GM23338 (cell line): ENCODE results near the gene KLC4. TPM values are rescaled to one million over a fixed set of nuclear protein-coding genes. Genes with fewer than 3 reads are reported as not detected.

Source experiments
- ATAC-seq: fragments of 200-7000 bp; cut with Tn5 transposase; 3 replicates; pipeline ENCODE4 v1.9.1; 2020
- DNase-seq: peaks from one replicate; pipeline ENCODE4 v3.0.0-alpha.2; 2015; ENCODE audit warnings: low spot score
- H2AFZ ChIP-seq: fragments of 200-600 bp; sonication (generic); 2 replicates; pipeline ENCODE4 v1.8.0; 2016; ENCODE audit warnings: antibody characterized with exemption, mild to moderate bottlenecking, moderate library complexity
- H3F3A ChIP-seq: fragments of 200-600 bp; sonication (generic); replicated peaks from 2 replicates; pipeline ENCODE4 v1.8.0; 2017; ENCODE audit warnings: antibody characterized with exemption, mixed run types, low read depth
- H3K27ac ChIP-seq: fragments of 200-600 bp; sonication (generic); 2 replicates; pipeline ENCODE4 v1.6.1; 2016; ENCODE audit warnings: low read depth
- H3K27me3 ChIP-seq: fragments of 200-600 bp; sonication (generic); 2 replicates; pipeline ENCODE4 v1.8.0; 2016; ENCODE audit warnings: mild to moderate bottlenecking, mixed run types, moderate library complexity; ENCODE audit not compliant: insufficient read depth
- H3K36me3 ChIP-seq: fragments of 200-600 bp; sonication (generic); 2 replicates; pipeline ENCODE4 v1.8.0; 2016; ENCODE audit warnings: mild to moderate bottlenecking; ENCODE audit not compliant: insufficient read depth
- H3K4me1 ChIP-seq: fragments of 200-600 bp; sonication (generic); 2 replicates; pipeline ENCODE4 v1.8.0; 2016; ENCODE audit warnings: mild to moderate bottlenecking, moderate library complexity; ENCODE audit not compliant: insufficient read depth
- H3K4me2 ChIP-seq: fragments of 200-600 bp; sonication (generic); 2 replicates; pipeline ENCODE4 v1.7.1; 2017; ENCODE audit warnings: mixed run types
- H3K4me3 ChIP-seq: fragments of 200-600 bp; sonication (generic); 2 replicates; pipeline ENCODE4 v1.6.1; 2016; ENCODE audit warnings: mixed run types
- H3K79me2 ChIP-seq: fragments of 200-600 bp; sonication (generic); replicated peaks from 2 replicates; pipeline ENCODE4 v1.8.0; 2017; ENCODE audit warnings: mild to moderate bottlenecking; ENCODE audit not compliant: insufficient read depth
- H3K9me2 ChIP-seq: fragments of 200-600 bp; sonication (generic); 2 replicates; pipeline ENCODE4 v1.8.0; 2017; ENCODE audit not compliant: insufficient read depth
- H4K20me1 ChIP-seq: fragments of 200-600 bp; sonication (generic); replicated peaks from 2 replicates; pipeline ENCODE4 v1.8.0; 2017; ENCODE audit warnings: mild to moderate bottlenecking; ENCODE audit not compliant: insufficient read depth
- H3K27ac Mint-ChIP-seq: 2 replicates; pipeline ENCODE4 v1.8.0; 2020; ENCODE audit warnings: inconsistent platforms, mild to moderate bottlenecking, moderate library complexity, mixed read lengths
- H3K27me3 Mint-ChIP-seq: 3 replicates; pipeline ENCODE4 v1.8.0; 2022; ENCODE audit warnings: low read depth, mild to moderate bottlenecking, moderate library complexity, mixed read lengths, inconsistent platforms; ENCODE audit not compliant: insufficient read depth, poor library complexity
- H3K36me3 Mint-ChIP-seq: 3 replicates; pipeline ENCODE4 v1.8.0; 2021; ENCODE audit warnings: low read depth, mild to moderate bottlenecking, inconsistent platforms, moderate library complexity, mixed read lengths
- H3K4me1 Mint-ChIP-seq: 3 replicates; pipeline ENCODE4 v1.8.0; 2020; ENCODE audit warnings: mild to moderate bottlenecking, inconsistent platforms, mixed read lengths
- H3K4me3 Mint-ChIP-seq: 3 replicates; pipeline ENCODE4 v1.8.0; 2021; ENCODE audit warnings: moderate library complexity, mild to moderate bottlenecking, inconsistent platforms, mixed read lengths
- H3K9me3 Mint-ChIP-seq: 3 replicates; pipeline ENCODE4 v1.8.0; 2020; ENCODE audit warnings: moderate library complexity, mild to moderate bottlenecking, inconsistent platforms, mixed read lengths
- CREB1 ChIP-seq: fragments of 250-450 bp; sonication (Bioruptor Pico); IDR thresholded peaks from 2 replicates; pipeline ENCODE4 v1.5.0; 2020; ENCODE audit warnings: low read depth, mild to moderate bottlenecking, moderate library complexity
- EZH2 ChIP-seq: fragments of 200-600 bp; sonication (generic); IDR thresholded peaks from one replicate; pipeline ENCODE4 v1.8.0; 2017; ENCODE audit warnings: antibody characterized with exemption, mild to moderate bottlenecking, low read depth; ENCODE audit not compliant: unreplicated experiment
- EZH2phosphoT487 ChIP-seq: fragments of 200-600 bp; sonication (generic); IDR thresholded peaks from one replicate; pipeline ENCODE4 v1.8.1; 2018; ENCODE audit warnings: antibody characterized with exemption; ENCODE audit not compliant: unreplicated experiment
- JUNB ChIP-seq: IDR thresholded peaks from one replicate; pipeline ENCODE4 v1.6.1; 2016; ENCODE audit warnings: antibody characterized with exemption; ENCODE audit not compliant: unreplicated experiment
- STAT1 ChIP-seq: IDR thresholded peaks from one replicate; pipeline ENCODE4 v1.6.1; 2016; ENCODE audit warnings: antibody characterized with exemption; ENCODE audit not compliant: unreplicated experiment
- ZNF114 ChIP-seq: fragments of 250-450 bp; sonication (Bioruptor Pico); IDR thresholded peaks from 2 replicates; pipeline ENCODE4 v1.5.0; 2020; ENCODE audit warnings: mild to moderate bottlenecking, moderate library complexity
- ZNF331 ChIP-seq: fragments of 250-450 bp; sonication (Bioruptor Pico); IDR thresholded peaks from 2 replicates; pipeline ENCODE4 v1.5.0; 2020; ENCODE audit warnings: low read depth, mild to moderate bottlenecking, moderate library complexity
- ZNF462 ChIP-seq: fragments of 250-450 bp; sonication (Bioruptor Pico); IDR thresholded peaks from 2 replicates; pipeline ENCODE4 v1.5.0; 2020; ENCODE audit warnings: mild to moderate bottlenecking, moderate library complexity
- polyA plus RNA-seq: library from polyadenylated mRNA; unstranded; fragments of >200 nt; fragmentation: Nextera tagmentation; extraction: Ambion mirVana; gene quantifications from 2 replicates; pipeline ENCODE4 v1.2.1, GENCODE V29; 2016
- total RNA-seq: library from RNA; depleted of rRNA; stranded (reverse); fragments of >200 nt; shearing (Covaris generic); gene quantifications from 2 replicates; pipeline ENCODE4 v1.2.3, GENCODE V29; 2014
- TF ChIP-seq, protein P1 (sequence below): IDR thresholded peaks from 2 replicates; pipeline ENCODE4 v1.6.1; 2016; ENCODE audit warnings: antibody characterized with exemption
- TF ChIP-seq, protein P2 (sequence below): IDR thresholded peaks from one replicate; pipeline ENCODE4 v1.6.1; 2018; ENCODE audit warnings: antibody characterized with exemption; ENCODE audit not compliant: unreplicated experiment

The KLC4 gene
- total and polyA plus RNA-seq, 2 experiments from 2014 or later: 14.9 to 17.4 TPM

DNA sequence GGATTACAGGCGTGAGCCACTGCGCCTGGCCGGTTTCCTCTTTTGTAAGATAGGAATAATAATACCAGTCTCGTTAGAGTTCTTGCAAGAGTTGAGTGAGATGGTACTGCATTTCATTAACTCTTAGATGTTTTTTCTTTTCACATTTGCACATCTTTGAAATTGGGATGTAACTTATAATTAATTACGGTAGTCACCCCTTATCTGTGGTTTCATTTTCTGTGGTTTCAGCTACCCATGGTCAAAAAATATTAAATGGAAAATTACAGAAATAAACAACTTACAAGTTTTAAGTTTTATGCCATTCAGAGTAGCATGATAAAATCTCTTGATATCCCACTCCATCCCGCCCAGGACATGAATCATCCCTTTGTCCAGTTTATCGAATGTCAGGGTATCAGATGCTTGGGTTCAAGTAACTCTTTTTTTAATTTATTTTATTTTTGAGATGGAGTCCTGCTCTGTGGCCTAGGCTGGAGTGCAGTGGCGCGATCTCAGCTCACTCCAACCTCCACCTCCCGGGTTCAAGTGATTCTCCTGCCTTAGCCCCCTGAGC, 32.1 kb downstream of the KLC4 start (continued):
- TF ChIP-seq, protein P1, sequence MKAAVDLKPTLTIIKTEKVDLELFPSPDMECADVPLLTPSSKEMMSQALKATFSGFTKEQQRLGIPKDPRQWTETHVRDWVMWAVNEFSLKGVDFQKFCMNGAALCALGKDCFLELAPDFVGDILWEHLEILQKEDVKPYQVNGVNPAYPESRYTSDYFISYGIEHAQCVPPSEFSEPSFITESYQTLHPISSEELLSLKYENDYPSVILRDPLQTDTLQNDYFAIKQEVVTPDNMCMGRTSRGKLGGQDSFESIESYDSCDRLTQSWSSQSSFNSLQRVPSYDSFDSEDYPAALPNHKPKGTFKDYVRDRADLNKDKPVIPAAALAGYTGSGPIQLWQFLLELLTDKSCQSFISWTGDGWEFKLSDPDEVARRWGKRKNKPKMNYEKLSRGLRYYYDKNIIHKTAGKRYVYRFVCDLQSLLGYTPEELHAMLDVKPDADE: no peak
- no peak for TF ChIP-seq ZNF331 (CRISPR knock-in tag)
- TF ChIP-seq JUNB: no peak
- TF ChIP-seq EZH2: no peak
- TF ChIP-seq, protein P2, sequence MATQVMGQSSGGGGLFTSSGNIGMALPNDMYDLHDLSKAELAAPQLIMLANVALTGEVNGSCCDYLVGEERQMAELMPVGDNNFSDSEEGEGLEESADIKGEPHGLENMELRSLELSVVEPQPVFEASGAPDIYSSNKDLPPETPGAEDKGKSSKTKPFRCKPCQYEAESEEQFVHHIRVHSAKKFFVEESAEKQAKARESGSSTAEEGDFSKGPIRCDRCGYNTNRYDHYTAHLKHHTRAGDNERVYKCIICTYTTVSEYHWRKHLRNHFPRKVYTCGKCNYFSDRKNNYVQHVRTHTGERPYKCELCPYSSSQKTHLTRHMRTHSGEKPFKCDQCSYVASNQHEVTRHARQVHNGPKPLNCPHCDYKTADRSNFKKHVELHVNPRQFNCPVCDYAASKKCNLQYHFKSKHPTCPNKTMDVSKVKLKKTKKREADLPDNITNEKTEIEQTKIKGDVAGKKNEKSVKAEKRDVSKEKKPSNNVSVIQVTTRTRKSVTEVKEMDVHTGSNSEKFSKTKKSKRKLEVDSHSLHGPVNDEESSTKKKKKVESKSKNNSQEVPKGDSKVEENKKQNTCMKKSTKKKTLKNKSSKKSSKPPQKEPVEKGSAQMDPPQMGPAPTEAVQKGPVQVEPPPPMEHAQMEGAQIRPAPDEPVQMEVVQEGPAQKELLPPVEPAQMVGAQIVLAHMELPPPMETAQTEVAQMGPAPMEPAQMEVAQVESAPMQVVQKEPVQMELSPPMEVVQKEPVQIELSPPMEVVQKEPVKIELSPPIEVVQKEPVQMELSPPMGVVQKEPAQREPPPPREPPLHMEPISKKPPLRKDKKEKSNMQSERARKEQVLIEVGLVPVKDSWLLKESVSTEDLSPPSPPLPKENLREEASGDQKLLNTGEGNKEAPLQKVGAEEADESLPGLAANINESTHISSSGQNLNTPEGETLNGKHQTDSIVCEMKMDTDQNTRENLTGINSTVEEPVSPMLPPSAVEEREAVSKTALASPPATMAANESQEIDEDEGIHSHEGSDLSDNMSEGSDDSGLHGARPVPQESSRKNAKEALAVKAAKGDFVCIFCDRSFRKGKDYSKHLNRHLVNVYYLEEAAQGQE: no peak
- no peak for TF ChIP-seq CREB1 (CRISPR knock-in tag)

GRCh38 chr6:43092635-43093034, 33.2 kb downstream of the KLC4 start:
- Histone ChIP-seq H3K9me2 (no peaks in the 10 kb centered on the region), H4K20me1 (no peaks in the 10 kb centered on the region; the same call in 1 of the 2 replicates), H3K27me3 (no peaks in the 10 kb centered on the region), H3K36me3 (no peaks in the 10 kb centered on the region), H3K4me2 (0 out of 2 replicates have a peak overlapping the region, but pooled peaks have one; percentile 3), H3K79me2 (peaks cover 74% of the 10 kb centered on the region), H2AFZ (no peak overlapping the region), H3K4me1 (peaks cover 74% of the 10 kb centered on the region), H3K4me3 (no peak overlapping the region), H3K27ac (no peak overlapping the region), H3F3A (peaks cover 16% of the 10 kb centered on the region)
- Mint-ChIP-seq H3K9me3 (no peaks in the 10 kb centered on the region), H3K4me1 (peaks cover 74% of the 10 kb centered on the region), H3K27ac (no peak overlapping the region), H3K27me3 (peaks cover 8% of the 10 kb centered on the region), H3K4me3 (no peak overlapping the region; the same call in 2 of the 3 replicates), H3K36me3 (no peaks in the 10 kb centered on the region; the same call in 2 of the 3 replicates)
- ATAC-seq (no peak), DNase-seq (no peak)
- TF ChIP-seq ZNF462 (no peak), CREB1 (CRISPR knock-in tag) (no peak), JUNB (no peak), EZH2 (no peak), STAT1 (no peak), ZNF331 (CRISPR knock-in tag) (no peak), EZH2phosphoT487 (no peak), ZNF114 (CRISPR knock-in tag) (no peak)
- TF ChIP-seq, protein P1: no peak
